Effector memory CD8-positive, alpha-beta T cell (primary cell): Measurements from ENCODE around the gene NUPR2.
"Not testable (repeated sequence)": the region's sequence is repeated elsewhere in the genome, so short reads cannot be mapped to it uniquely, and the experiment has no call there.

Experiments
- ATAC-seq: fragments of 150-1000 bp; cut with Tn5 transposase; replicated peaks from 2 replicates; pipeline ENCODE4 v1.10.0; 2021; ENCODE audit warnings: mild to moderate bottlenecking, moderate library complexity
- DNase-seq, 3 experiments: peaks; one replicate each; pipeline ENCODE4 v3.0.0; 2021
- H3K27ac Mint-ChIP-seq, 2 donors: one replicate each; pipeline ENCODE4 v1.8.0; 2022; ENCODE audit warnings: mild to moderate bottlenecking in 2 of 2, mixed read lengths in 2 of 2, moderate library complexity in 2 of 2
- H3K27me3 Mint-ChIP-seq, 2 donors: one replicate each; pipeline ENCODE4 v1.8.0; 2022; ENCODE audit warnings: mixed read lengths in 2 of 2
- H3K36me3 Mint-ChIP-seq: one replicate; pipeline ENCODE4 v1.8.0; 2022; ENCODE audit warnings: mild to moderate bottlenecking, moderate library complexity, mixed read lengths; ENCODE audit not compliant: insufficient read depth
- H3K4me1 Mint-ChIP-seq, 2 donors: one replicate each; pipeline ENCODE4 v1.8.0; 2022; ENCODE audit warnings: low read depth in 2 of 2, mixed read lengths in 2 of 2
- H3K4me3 Mint-ChIP-seq, 2 donors: one replicate each; pipeline ENCODE4 v1.8.0; 2022; ENCODE audit warnings: mild to moderate bottlenecking in 2 of 2, mixed read lengths in 2 of 2, moderate library complexity in 2 of 2
- H3K9me3 Mint-ChIP-seq, 2 donors: one replicate each; pipeline ENCODE4 v1.8.0; 2022; ENCODE audit warnings: mixed read lengths in 2 of 2
- total RNA-seq, 9 experiments: gene quantifications; one replicate each; lab custom pipeline; 2026; lab: John Stamatoyannopoulos, UW

The NUPR2 gene
- total RNA-seq, result 0 to 1.3 (median 0) reads per million in 9 experiments

- ATAC-seq (no peak), DNase-seq (no peak)
- Mint-ChIP-seq H3K4me3 (no peak within 1 kb of the TSS), H3K9me3 (no peaks in the 10 kb centered on the region), H3K36me3 (peaks cover 2% of the 10 kb centered on the region), H3K27ac (no peak within 1 kb of the TSS), H3K27me3 (peaks cover 21 to 37% of the 10 kb centered on the region in 2 donors), H3K4me1 (no peaks in the 10 kb centered on the region)
Measured at GRCh38 chr7:56115852-56116538, at the start of gene NUPR2. TSS of gene NUPR2 (minus strand) at chr7:56116417. CDS start at chr7:56116314, 103 bp downstream.

GRCh38 chr7:56157238-56157790, 41.1 kb upstream of the NUPR2 start:
- Mint-ChIP-seq H3K9me3 (peaks cover 6 to 14% of the 10 kb centered on the region in 2 donors), H3K36me3 (no peaks in the 10 kb centered on the region), H3K4me1 (no peaks in the 10 kb centered on the region), H3K27me3 (peaks cover 9 to 27% of the 10 kb centered on the region in 2 donors), H3K27ac (no peak overlapping the region), H3K4me3 (no peak overlapping the region)
- DNase-seq, result no peak
- no peak for ATAC-seq

- not testable (repeated sequence) for H3K9me3 Mint-ChIP-seq, H3K27ac Mint-ChIP-seq, ATAC-seq, H3K27me3 Mint-ChIP-seq, H3K36me3 Mint-ChIP-seq, DNase-seq, H3K4me1 Mint-ChIP-seq, H3K4me3 Mint-ChIP-seq
Measured at GRCh38 chr7:56131062-56131461, 14.8 kb upstream of the NUPR2 start.

GRCh38 chr7:56127241-56127975, 11.2 kb upstream of the NUPR2 start:
- DNase-seq (no peak), ATAC-seq (no peak)
- Mint-ChIP-seq H3K4me1 (no peaks in the 10 kb centered on the region), H3K4me3 (no peak overlapping the region), H3K27ac (no peak overlapping the region), H3K9me3 (no peaks in the 10 kb centered on the region), H3K27me3 (peaks cover 0 to 11% of the 10 kb centered on the region in 2 donors), H3K36me3 (no peaks in the 10 kb centered on the region)

GRCh38 chr7:56125831-56126230, 9.6 kb upstream of the NUPR2 start:
- Mint-ChIP-seq H3K4me1 (no peaks in the 10 kb centered on the region), H3K9me3 (no peaks in the 10 kb centered on the region), H3K4me3 (no peak overlapping the region), H3K27me3 (peaks cover 4 to 11% of the 10 kb centered on the region in 2 donors), H3K36me3 (no peaks in the 10 kb centered on the region), H3K27ac (no peak overlapping the region)
- no peak for ATAC-seq
- no peak for DNase-seq

GRCh38 chr7:56124981-56125380, 8.8 kb upstream of the NUPR2 start:
- Mint-ChIP-seq H3K4me1 (no peaks in the 10 kb centered on the region), H3K27me3 (peaks cover 6 to 11% of the 10 kb centered on the region in 2 donors), H3K9me3 (no peaks in the 10 kb centered on the region), H3K4me3 (no peak overlapping the region), H3K36me3 (no peaks in the 10 kb centered on the region), H3K27ac (no peak overlapping the region)
- DNase-seq (no peak), ATAC-seq (no peak)

GRCh38 chr7:56121440-56121839, 5.2 kb upstream of the NUPR2 start:
- no peak for DNase-seq
- Mint-ChIP-seq H3K4me3 (no peak overlapping the region), H3K27ac (no peak overlapping the region), H3K36me3 (no peaks in the 10 kb centered on the region), H3K27me3 (peaks cover 21 to 36% of the 10 kb centered on the region in 2 donors), H3K9me3 (no peaks in the 10 kb centered on the region), H3K4me1 (no peaks in the 10 kb centered on the region)
- no peak for ATAC-seq

GRCh38 chr7:56112244-56112643, 4.0 kb downstream of the NUPR2 start:
- not testable (repeated sequence) for H3K4me1 Mint-ChIP-seq, H3K36me3 Mint-ChIP-seq, H3K9me3 Mint-ChIP-seq, ATAC-seq, H3K27ac Mint-ChIP-seq, DNase-seq, H3K4me3 Mint-ChIP-seq
- peaks cover 8 to 20% of the 10 kb centered on the region in 2 donors for H3K27me3 Mint-ChIP-seq

- Mint-ChIP-seq H3K27me3 (peaks cover 0 to 4% of the 10 kb centered on the region in 2 donors), H3K27ac (no peak overlapping the region), H3K4me3 (no peak overlapping the region), H3K9me3 (no peaks in the 10 kb centered on the region), H3K36me3 (peaks cover 14% of the 10 kb centered on the region), H3K4me1 (peaks cover 12 to 15% of the 10 kb centered on the region in 2 donors)
- no peak for DNase-seq
- no peak for ATAC-seq
Measured at GRCh38 chr7:56110611-56111010, 5.6 kb downstream of the NUPR2 start.

- Mint-ChIP-seq H3K4me3 (peak overlapping the region; percentile 25 to 98), H3K27ac (no peak overlapping the region), H3K4me1 (peaks cover 16 to 21% of the 10 kb centered on the region in 2 donors), H3K27me3 (no peaks in the 10 kb centered on the region), H3K36me3 (peaks cover 35% of the 10 kb centered on the region), H3K9me3 (no peaks in the 10 kb centered on the region)
- ATAC-seq (no peak), DNase-seq (no peak)
Measured at GRCh38 chr7:56107954-56108258, 8.3 kb downstream of the NUPR2 start.

GRCh38 chr7:56106108-56107073, 9.8 kb downstream of the NUPR2 start, which contains the start of gene CHCHD2:
TSS of gene CHCHD2 (minus strand) at chr7:56106476. CDS start at chr7:56106413, 63 bp downstream.
- no peaks in the 10 kb centered on the region for H3K27me3 Mint-ChIP-seq
- ATAC-seq, result peak; percentile 97
- DNase-seq, result peak; percentile 88 to 91 (median 90)
- H3K27ac Mint-ChIP-seq, result peak within 1 kb of the TSS; percentile 98 to 99
- peak within 1 kb of the TSS; percentile 96 to 98 for H3K4me3 Mint-ChIP-seq
- no peaks in the 10 kb centered on the region for H3K9me3 Mint-ChIP-seq
- H3K4me1 Mint-ChIP-seq, result peaks cover 16 to 21% of the 10 kb centered on the region in 2 donors
- H3K36me3 Mint-ChIP-seq, result peaks cover 50% of the 10 kb centered on the region

GRCh38 chr7:56105508-56105907, 10.7 kb downstream of the NUPR2 start:
- peak overlapping the region; percentile 96 to 98 for H3K4me3 Mint-ChIP-seq
- H3K27ac Mint-ChIP-seq, result peak overlapping the region; percentile 98 to 99
- peak in 1 of 3 experiments; percentile 11 for DNase-seq
- no peaks in the 10 kb centered on the region for H3K27me3 Mint-ChIP-seq
- H3K4me1 Mint-ChIP-seq, result peaks cover 16 to 30% of the 10 kb centered on the region in 2 donors
- H3K9me3 Mint-ChIP-seq, result no peaks in the 10 kb centered on the region
- peaks cover 59% of the 10 kb centered on the region for H3K36me3 Mint-ChIP-seq
- peak; percentile 17 for ATAC-seq

GRCh38 chr7:56104138-56104537, 12.1 kb downstream of the NUPR2 start:
- H3K4me3 Mint-ChIP-seq, result peak overlapping the region in 1 of 2 donors; percentile 5
- not testable (repeated sequence) for ATAC-seq, H3K27ac Mint-ChIP-seq

More at GRCh38 chr7:56104138-56104537, 12.1 kb downstream of the NUPR2 start:
- not testable (repeated sequence) for H3K9me3 Mint-ChIP-seq, DNase-seq, H3K27me3 Mint-ChIP-seq
- Mint-ChIP-seq H3K4me1 (peaks cover 16 to 30% of the 10 kb centered on the region in 2 donors), H3K36me3 (peaks cover 73% of the 10 kb centered on the region)
